Germinal center (tissue), 1 donor: Measurements from ENCODE around the gene ARMH2.
"Not testable (repeated sequence)": the region's sequence is repeated elsewhere in the genome, so short reads cannot be mapped to it uniquely, and the experiment has no call there.

Experiments used
- DNase-seq: peaks from one replicate; pipeline ENCODE4 v3.0.0; 2012; ENCODE audit warnings: mixed read lengths, low spot score

Gene ARMH2

DNA sequence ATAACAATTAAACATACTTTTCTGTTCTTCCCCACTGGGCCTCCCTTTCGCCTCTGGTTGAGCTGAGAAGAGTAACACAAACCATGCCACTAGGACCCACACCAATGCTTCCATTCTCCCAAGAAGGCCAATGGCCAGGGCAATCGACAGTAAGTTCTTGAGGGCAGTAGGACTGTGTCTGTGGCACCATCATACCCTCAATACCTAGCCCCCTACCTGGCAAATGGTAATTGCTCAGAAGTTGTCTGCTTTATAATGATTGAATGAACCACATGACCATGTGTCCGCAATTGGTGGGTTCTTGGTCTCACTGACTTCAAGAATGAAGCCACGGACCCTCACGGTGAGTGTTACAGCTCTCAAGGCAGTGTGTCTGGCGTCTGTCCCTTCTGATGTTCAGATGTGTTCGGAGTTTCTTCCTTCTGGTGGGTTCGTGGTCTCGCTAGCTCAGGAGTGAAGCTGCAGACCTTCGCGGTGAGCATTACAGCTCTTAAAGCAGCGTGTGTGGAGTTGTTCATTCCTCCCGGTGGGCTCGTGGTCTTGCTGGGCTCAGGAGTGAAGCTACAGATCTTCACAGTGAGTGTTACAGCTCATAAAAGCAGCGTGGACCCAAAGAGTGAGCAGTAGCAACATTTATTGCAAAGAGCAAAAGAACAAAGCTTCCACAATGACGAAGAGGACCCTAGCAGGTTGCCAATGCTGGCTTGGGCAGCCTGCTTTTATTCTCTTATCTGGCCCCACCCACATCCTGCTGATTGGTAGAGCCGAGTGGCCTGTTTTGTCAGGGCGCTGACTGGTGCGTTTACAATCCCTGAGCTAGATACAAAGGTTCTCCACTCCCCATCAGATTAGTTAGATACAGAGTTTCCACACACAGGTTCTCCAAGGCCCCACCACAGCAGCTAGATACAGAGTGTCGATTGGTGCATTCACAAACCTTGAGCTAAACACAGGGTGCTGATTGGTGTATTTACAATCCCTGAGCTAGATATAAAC, 33.6 kb downstream of the ARMH2 start:
- DNase-seq, result not testable (repeated sequence)

GRCh38 chr6:24763578-24763977, 35.1 kb downstream of the ARMH2 start:
- no peak for DNase-seq

DNA sequence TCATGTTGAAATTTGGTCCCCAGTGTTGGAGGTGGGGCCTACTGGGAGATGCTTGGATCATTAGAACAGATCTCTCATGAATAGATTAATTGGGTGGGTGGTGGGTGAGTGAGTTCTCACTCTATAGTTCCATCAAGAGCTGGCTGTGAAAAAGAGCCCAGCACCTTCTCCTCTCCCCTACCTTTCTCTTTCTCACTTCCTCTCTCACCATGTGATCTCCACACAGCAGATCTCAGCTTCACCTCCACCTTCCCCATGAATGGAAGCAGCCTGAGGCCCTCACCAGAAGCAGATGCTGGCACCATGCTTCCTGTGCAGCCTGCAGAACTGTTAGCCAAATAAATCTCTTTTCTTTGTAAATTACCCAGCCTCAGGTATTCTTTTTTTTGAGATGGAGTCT, 36.9 kb downstream of the ARMH2 start:
- DNase-seq, result no peak

GRCh38 chr6:24761193-24761835, 37.4 kb downstream of the ARMH2 start:
- no peak for DNase-seq

DNA sequence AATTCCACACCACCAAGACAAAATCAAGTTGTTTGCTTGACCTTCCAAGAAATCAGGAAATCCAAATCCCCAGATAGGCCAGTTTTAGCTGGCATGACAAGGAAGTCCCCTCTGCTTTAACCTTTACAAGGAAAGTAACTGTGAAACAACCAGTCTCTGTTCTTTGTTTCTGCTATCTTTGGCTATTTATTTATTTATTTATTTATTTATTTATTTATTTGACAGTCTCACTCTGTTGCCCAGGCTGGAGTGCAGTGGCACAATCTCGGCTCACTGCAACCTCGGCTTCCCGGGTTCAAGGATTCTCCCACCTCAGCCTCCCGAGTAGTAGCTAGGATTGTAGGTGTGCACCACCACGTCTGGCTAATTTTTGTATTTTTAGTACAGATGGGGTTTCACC, 38.5 kb downstream of the ARMH2 start:
- no peak for DNase-seq

DNA sequence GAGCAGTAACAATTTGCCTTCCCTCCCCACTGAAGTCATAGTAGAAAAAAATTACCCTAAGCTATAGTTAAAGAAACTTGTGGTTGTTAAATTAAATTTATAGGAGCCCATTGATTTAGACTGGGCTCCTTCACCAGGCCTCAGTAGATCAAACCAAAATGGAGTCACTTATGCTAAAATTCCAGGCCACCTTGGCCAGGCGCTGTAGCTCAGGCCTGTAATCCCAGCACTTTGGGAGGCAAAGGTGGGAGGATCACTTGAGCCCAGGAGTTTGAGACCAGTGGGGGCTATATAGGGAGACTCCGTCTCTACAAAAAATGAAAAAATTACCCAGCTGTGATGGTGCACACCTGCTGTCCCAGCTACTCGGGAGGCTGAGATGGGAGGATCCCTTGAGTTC, 39.0 kb downstream of the ARMH2 start:
- DNase-seq, result no peak

- no peak for DNase-seq
These were observed 41.1 kb downstream of the ARMH2 start for GRCh38 chr6:24757611-24758010.

GRCh38 chr6:24755279-24755678, 43.4 kb downstream of the ARMH2 start:
- no peak for DNase-seq

GRCh38 chr6:24754378-24754777, 44.3 kb downstream of the ARMH2 start:
- not testable (repeated sequence) for DNase-seq

DNA sequence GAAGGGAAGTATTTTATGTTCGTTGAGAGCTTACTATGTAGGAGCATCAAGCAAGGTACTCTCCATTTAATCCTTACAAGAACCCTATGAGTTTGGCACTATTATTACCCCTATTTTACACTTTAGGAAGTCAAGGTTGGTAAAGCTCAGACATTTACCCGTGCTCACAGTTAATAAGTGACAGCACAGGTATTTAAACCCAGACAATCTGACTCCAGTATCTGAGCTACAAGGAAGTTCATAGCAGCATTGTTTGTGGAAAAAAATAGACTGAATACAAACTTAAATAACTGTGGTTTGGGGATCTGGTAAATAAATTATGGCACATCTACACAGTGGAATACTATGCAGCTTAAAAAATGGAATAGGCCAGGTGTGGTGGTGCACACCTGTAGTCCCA, 45.2 kb downstream of the ARMH2 start:
- no peak for DNase-seq

- no peak for DNase-seq
These were observed 45.7 kb downstream of the ARMH2 start for GRCh38 chr6:24752917-24753492.

- no peak for DNase-seq
These were observed 46.2 kb downstream of the ARMH2 start for GRCh38 chr6:24752503-24752902.

DNA sequence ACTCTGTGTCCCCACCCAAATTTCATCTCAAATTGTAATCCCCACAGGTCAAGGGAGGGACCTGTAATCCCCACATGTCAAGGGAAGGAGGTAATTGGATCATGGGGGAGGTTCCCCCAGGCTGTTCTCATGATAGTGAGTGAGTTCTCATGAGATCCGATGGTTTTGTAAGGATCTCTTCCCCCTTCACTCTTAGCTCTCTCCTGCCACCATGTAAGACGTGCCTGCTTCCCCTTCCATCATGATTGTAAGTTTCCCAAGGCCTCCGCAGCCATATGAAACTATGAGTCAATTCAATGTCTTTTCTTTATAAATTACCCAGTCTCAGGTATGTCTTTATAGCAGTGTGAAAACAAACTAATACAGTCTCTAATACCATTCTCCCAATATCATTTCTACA, 47.8 kb downstream of the ARMH2 start:
- not testable (repeated sequence) for DNase-seq

- DNase-seq, result no peak
These were observed 49.4 kb downstream of the ARMH2 start for GRCh38 chr6:24749297-24749696.
